K562 (cell line): Measurements from ENCODE around the gene NMNAT1. TPM values are rescaled to one million over a fixed set of nuclear protein-coding genes. Genes with fewer than 3 reads are reported as not detected.

Experiments used
- CTBP1 ChIP-seq: fragments of 450-650 bp; IDR thresholded peaks from 2 replicates; pipeline ENCODE4 v1.6.1; 2016; ENCODE audit warnings: borderline replicate concordance
- ETV1 ChIP-seq: fragments of 450-650 bp; conservative IDR thresholded peaks from 2 replicates; pipeline ENCODE4 v1.6.1; 2016; ENCODE audit warnings: missing genetic modification characterization, control low read depth, low read depth, missing compliant biosample characterization
- FOXK2 ChIP-seq, 2 experiments: fragments of 450-650 bp; IDR thresholded peaks in 1 of 2; conservative IDR thresholded peaks in 1 of 2; 2 replicates each; pipeline ENCODE4 v1.6.1; 2016; ENCODE audit warnings: low read depth in 2 of 2, mild to moderate bottlenecking in 1 of 2
- KDM1A ChIP-seq, 2 experiments: fragments of 450-650 bp; IDR thresholded peaks; 2 replicates each; pipeline ENCODE4 v1.6.1; 2016; ENCODE audit warnings: mild to moderate bottlenecking in 2 of 2
- KDM2B ChIP-seq: fragments of 250-450 bp; sonication (Bioruptor Pico); IDR thresholded peaks from 2 replicates; pipeline ENCODE4 v1.8.0; 2021; ENCODE audit warnings: mild to moderate bottlenecking, moderate library complexity
- KLF16 ChIP-seq: IDR thresholded peaks from 2 replicates; pipeline ENCODE4 v1.6.1; 2016; ENCODE audit warnings: antibody characterized with exemption
- MYBL2 ChIP-seq, 2 experiments: fragments of 450-650 bp in 1 of 2; sonication (generic) in 1 of 2; formaldehyde crosslinking in 1 of 2; IDR thresholded peaks; 2 replicates each; pipeline versions ENCODE4 v1.6.1 to v1.8.1; 2017 to 2022; ENCODE audit warnings: borderline replicate concordance in 1 of 2, inconsistent platforms in 1 of 2, low read depth in 1 of 2, mild to moderate bottlenecking in 1 of 2, missing genetic modification reagents in 1 of 2, moderate library complexity in 1 of 2
- NR4A1 ChIP-seq, 2 experiments: fragments of 250-450 bp in 1 of 2; fragments of 450-650 bp in 1 of 2; sonication (Bioruptor Pico) in 1 of 2; IDR thresholded peaks; 2 replicates each; pipeline versions ENCODE4 v1.4.0 to v1.6.1; 2016 to 2020; ENCODE audit warnings: mild to moderate bottlenecking in 2 of 2, missing compliant biosample characterization in 1 of 2, missing genetic modification characterization in 1 of 2, moderate library complexity in 1 of 2
- POU5F1 ChIP-seq: fragments of 150-350 bp; IDR thresholded peaks from 2 replicates; pipeline ENCODE4 v1.6.1; 2014; ENCODE audit warnings: borderline replicate concordance, low read length, low read depth, mild to moderate bottlenecking; ENCODE audit not compliant: partially characterized antibody
- PRMT5 ChIP-seq: sonication (generic); formaldehyde crosslinking; IDR thresholded peaks from 2 replicates; pipeline ENCODE4 v1.5.0; 2020; ENCODE audit warnings: missing genetic modification reagents
- PTBP1 ChIP-seq: fragments of 200-400 bp; formaldehyde crosslinking; IDR thresholded peaks from 2 replicates; pipeline ENCODE4 v1.6.1; 2017; ENCODE audit warnings: low read depth, low read length
- RCOR1 ChIP-seq, 2 experiments: IDR thresholded peaks; 2 replicates each; pipeline ENCODE4 v1.6.1; 2012; ENCODE audit warnings: low read depth in 2 of 2, low read length in 2 of 2, borderline replicate concordance in 1 of 2, improper control_type of control experiment in 1 of 2
- SIN3A ChIP-seq, 2 experiments: fragments of 150-350 bp in 1 of 2; IDR thresholded peaks; 2 replicates each; pipeline ENCODE4 v1.6.1; 2011 to 2016; ENCODE audit warnings: borderline replicate concordance in 2 of 2, low read depth in 2 of 2, low read length in 2 of 2, mild to moderate bottlenecking in 2 of 2, moderate library complexity in 2 of 2; ENCODE audit not compliant: control insufficient read depth in 1 of 2
- ZKSCAN8 ChIP-seq: fragments of 200-800 bp; sonication (Bioruptor generic); IDR thresholded peaks from 2 replicates; pipeline ENCODE4 v1.6.1; 2016; ENCODE audit warnings: missing genetic modification characterization, missing compliant biosample characterization
- ZNF57 ChIP-seq: fragments of 450-650 bp; formaldehyde crosslinking; IDR thresholded peaks from 2 replicates; pipeline ENCODE4 v1.4.0; 2020; ENCODE audit warnings: mild to moderate bottlenecking, moderate library complexity
- polyA plus RNA-seq, 8 experiments: library from polyadenylated mRNA; depleted of rRNA in 4 of 8; stranded (reverse) in 5 of 8; unstranded in 3 of 8; fragments of >200 nt; fragmentation: Nextera tagmentation in 2 of 8; fragmentation: Illumina TruSeq in 1 of 8; extraction: Ambion mirVana in 2 of 8; extraction: Trizol in 1 of 8; gene quantifications; 2 replicates each; pipeline versions ENCODE4 v1.2.1 to v1.2.3, GENCODE V29; 2011 to 2014; ENCODE audit warnings: inconsistent platforms in 1 of 8, missing spikeins in 1 of 8
- total RNA-seq, 7 experiments: library from RNA; depleted of rRNA in 6 of 7; stranded (reverse); fragments of >200 nt in 6 of 7; fragmentation: Illumina TruSeq in 2 of 7; extraction: Trizol in 2 of 7; gene quantifications; 2 replicates each; pipeline versions ENCODE4 v1.2.1 to v1.2.3, GENCODE V29; 2011 to 2021; ENCODE audit warnings: low replicate concordance in 1 of 7
- TF ChIP-seq, protein P1 (sequence below), 2 experiments: fragments of 450-650 bp in 1 of 2; sonication (generic) in 1 of 2; formaldehyde crosslinking in 1 of 2; IDR thresholded peaks; 2 replicates each; pipeline versions ENCODE4 v1.7.1 to v1.9.0; 2016 to 2022; ENCODE audit warnings: inconsistent platforms in 1 of 2, mild to moderate bottlenecking in 1 of 2, missing genetic modification reagents in 1 of 2
- TF ChIP-seq, protein P2 (sequence below): sonication (generic); IDR thresholded peaks from 2 replicates; pipeline ENCODE4 v1.6.1; 2016

The NMNAT1 gene
- total and polyA plus RNA-seq, 9 of the 15 experiments (the other 6 are each of a cell fraction or from before 2014, with no cell fraction given), result 5.1 to 14.6 (median 12.1) TPM

DNA sequence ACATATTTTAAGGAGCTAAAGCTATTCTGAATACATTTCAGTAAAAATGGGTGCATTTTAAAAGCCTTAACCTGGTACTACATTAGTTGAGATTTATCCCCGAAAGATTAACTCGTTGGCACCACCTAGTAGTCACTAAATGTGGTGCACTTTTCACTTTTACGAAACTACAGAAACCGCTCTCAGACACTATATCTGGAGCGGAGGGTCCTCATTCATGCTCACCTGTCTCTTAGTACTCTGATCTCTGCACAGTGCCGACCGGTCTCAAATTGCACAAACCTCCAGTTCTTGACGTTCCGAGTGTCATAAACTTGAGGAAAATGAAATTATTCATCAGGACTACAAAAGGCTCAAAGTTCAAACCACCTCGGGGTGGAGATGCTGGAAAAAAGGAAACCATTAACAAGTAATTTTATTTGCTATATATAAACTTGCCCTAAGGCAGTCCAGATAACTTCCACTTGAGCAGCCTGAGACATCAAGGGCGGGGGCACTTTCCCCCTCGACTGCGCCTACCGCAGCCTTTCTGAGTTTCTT, 806 bp upstream of the NMNAT1 start (continued):
- TF ChIP-seq KDM1A (IDR thresholded peaks at IDR 0.05) (peak in 1 of 2 experiments; percentile 27; a peak in 1 of 4 replicates), PRMT5 (CRISPR knock-in tag) (no peak), ZKSCAN8 (0 out of 2 replicates have a peak, but pooled peaks have one; percentile 13), PTBP1 (no peak), MYBL2 (IDR thresholded peaks at IDR 0.05; ENCODE audit: low read depth) (no peak), MYBL2 (CRISPR knock-in tag; IDR thresholded peaks at IDR 0.05; ENCODE audit: borderline replicate concordance) (no peak), SIN3A (IDR thresholded peaks at IDR 0.05; ENCODE audit: borderline replicate concordance in 2 of 2, control insufficient read depth in 1 of 2, low read depth in 2 of 2, low read length in 2 of 2) (0 out of 4 replicates have a peak, but pooled peaks of 1 of the 2 experiments have one; percentile 11), KDM2B (CRISPR knock-in tag) (no peak), POU5F1 (no peak), KLF16 (no peak), ZNF57 (CRISPR knock-in tag) (no peak), NR4A1 (CRISPR knock-in tag; IDR thresholded peaks at IDR 0.05) (no peak), NR4A1 (tag; IDR thresholded peaks at IDR 0.05) (no peak), FOXK2 (conservative IDR thresholded peaks at IDR 0.05 in 1 of 2, IDR thresholded peaks at IDR 0.05 in 1 of 2; ENCODE audit: low read depth in 2 of 2) (no peak), CTBP1 (no peak), RCOR1 (IDR thresholded peaks at IDR 0.05; ENCODE audit: borderline replicate concordance in 1 of 2, low read depth in 2 of 2, low read length in 2 of 2) (peak in 1 of 2 experiments; percentile 40; a peak in 1 of 4 replicates), ETV1 (tag) (no peak; the same call in 1 of the 2 replicates)
- TF ChIP-seq, protein P1, sequence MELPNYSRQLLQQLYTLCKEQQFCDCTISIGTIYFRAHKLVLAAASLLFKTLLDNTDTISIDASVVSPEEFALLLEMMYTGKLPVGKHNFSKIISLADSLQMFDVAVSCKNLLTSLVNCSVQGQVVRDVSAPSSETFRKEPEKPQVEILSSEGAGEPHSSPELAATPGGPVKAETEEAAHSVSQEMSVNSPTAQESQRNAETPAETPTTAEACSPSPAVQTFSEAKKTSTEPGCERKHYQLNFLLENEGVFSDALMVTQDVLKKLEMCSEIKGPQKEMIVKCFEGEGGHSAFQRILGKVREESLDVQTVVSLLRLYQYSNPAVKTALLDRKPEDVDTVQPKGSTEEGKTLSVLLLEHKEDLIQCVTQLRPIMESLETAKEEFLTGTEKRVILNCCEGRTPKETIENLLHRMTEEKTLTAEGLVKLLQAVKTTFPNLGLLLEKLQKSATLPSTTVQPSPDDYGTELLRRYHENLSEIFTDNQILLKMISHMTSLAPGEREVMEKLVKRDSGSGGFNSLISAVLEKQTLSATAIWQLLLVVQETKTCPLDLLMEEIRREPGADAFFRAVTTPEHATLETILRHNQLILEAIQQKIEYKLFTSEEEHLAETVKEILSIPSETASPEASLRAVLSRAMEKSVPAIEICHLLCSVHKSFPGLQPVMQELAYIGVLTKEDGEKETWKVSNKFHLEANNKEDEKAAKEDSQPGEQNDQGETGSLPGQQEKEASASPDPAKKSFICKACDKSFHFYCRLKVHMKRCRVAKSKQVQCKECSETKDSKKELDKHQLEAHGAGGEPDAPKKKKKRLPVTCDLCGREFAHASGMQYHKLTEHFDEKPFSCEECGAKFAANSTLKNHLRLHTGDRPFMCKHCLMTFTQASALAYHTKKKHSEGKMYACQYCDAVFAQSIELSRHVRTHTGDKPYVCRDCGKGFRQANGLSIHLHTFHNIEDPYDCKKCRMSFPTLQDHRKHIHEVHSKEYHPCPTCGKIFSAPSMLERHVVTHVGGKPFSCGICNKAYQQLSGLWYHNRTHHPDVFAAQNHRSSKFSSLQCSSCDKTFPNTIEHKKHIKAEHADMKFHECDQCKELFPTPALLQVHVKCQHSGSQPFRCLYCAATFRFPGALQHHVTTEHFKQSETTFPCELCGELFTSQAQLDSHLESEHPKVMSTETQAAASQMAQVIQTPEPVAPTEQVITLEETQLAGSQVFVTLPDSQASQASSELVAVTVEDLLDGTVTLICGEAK (IDR thresholded peaks at IDR 0.05), result no peak
- TF ChIP-seq, protein P1 (CRISPR knock-in tag; IDR thresholded peaks at IDR 0.05), result no peak
- TF ChIP-seq, protein P2, sequence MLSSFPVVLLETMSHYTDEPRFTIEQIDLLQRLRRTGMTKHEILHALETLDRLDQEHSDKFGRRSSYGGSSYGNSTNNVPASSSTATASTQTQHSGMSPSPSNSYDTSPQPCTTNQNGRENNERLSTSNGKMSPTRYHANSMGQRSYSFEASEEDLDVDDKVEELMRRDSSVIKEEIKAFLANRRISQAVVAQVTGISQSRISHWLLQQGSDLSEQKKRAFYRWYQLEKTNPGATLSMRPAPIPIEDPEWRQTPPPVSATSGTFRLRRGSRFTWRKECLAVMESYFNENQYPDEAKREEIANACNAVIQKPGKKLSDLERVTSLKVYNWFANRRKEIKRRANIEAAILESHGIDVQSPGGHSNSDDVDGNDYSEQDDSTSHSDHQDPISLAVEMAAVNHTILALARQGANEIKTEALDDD, result peak; percentile 86
